ENCODE results near the gene HES4.
A peak's percentile ranks its signal among the peaks of the same experiment; 100 is the strongest.
"Not testable (repeated sequence)": the region's sequence is repeated elsewhere in the genome, so short reads cannot be mapped to it uniquely, and the experiment has no call there.

HES4 gene

DNA sequence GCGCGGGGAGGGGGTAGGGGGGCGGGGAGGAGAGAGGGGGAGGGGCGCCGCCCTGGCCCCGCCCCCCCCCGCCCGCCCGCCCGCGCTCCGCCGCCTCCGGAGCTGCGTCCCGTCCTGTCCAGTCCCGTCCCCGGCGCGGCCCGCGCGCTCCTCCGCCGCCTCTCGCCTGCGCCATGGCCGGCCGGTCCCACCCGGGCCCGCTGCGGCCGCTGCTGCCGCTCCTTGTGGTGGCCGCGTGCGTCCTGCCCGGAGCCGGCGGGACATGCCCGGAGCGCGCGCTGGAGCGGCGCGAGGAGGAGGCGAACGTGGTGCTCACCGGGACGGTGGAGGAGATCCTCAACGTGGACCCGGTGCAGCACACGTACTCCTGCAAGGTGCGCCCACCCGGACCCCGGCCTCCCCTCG, 20.1 kb upstream of the HES4 start, which contains the start of gene AGRN:
AGRN (plus strand) TSS at position 121 of the 405 bp plus-strand sequence; CDS start at position 174, 53 bp downstream.
- Histone ChIP-seq H2AFZ (ENCODE audit: low read length) (no peak within 1 kb of the TSS), H3K4me3 (ENCODE audit: low read depth, low read length, poor library complexity, severe bottlenecking) (peak within 1 kb of the TSS; percentile 61), H3K9me3 (ENCODE audit: low read length) (no peaks in the 10 kb centered on the region), H3K4me2 (ENCODE audit: low read length) (peak within 1 kb of the TSS; percentile 81), H4K20me1 (ENCODE audit: insufficient read depth, low read length) (no peaks in the 10 kb centered on the region), H3F3A (ENCODE audit: insufficient read depth, low read length) (no peaks in the 10 kb centered on the region), H3K27ac (ENCODE audit: low read depth, low read length, poor library complexity, severe bottlenecking) (no peak within 1 kb of the TSS), H3K9ac (ENCODE audit: low read length) (peak within 1 kb of the TSS; percentile 51; the same call in 1 of the 2 replicates), H3K4me1 (ENCODE audit: insufficient read depth, low read length, severe bottlenecking) (peaks cover 6% of the 10 kb centered on the region), H3K27me3 (ENCODE audit: insufficient read depth, low read length) (peaks cover 16% of the 10 kb centered on the region; the same call in 1 of the 2 replicates), H3K36me3 (ENCODE audit: insufficient read depth, low read length) (no peaks in the 10 kb centered on the region), H3K79me2 (ENCODE audit: insufficient read depth, low read length) (no peaks in the 10 kb centered on the region), H3K9me2 (ENCODE audit: low read depth, low read length) (no peaks in the 10 kb centered on the region)
- no peak for TF ChIP-seq EZH2 (IDR thresholded peaks at IDR 0.05; ENCODE audit: borderline replicate concordance, low read length)
- TF ChIP-seq, protein P1, sequence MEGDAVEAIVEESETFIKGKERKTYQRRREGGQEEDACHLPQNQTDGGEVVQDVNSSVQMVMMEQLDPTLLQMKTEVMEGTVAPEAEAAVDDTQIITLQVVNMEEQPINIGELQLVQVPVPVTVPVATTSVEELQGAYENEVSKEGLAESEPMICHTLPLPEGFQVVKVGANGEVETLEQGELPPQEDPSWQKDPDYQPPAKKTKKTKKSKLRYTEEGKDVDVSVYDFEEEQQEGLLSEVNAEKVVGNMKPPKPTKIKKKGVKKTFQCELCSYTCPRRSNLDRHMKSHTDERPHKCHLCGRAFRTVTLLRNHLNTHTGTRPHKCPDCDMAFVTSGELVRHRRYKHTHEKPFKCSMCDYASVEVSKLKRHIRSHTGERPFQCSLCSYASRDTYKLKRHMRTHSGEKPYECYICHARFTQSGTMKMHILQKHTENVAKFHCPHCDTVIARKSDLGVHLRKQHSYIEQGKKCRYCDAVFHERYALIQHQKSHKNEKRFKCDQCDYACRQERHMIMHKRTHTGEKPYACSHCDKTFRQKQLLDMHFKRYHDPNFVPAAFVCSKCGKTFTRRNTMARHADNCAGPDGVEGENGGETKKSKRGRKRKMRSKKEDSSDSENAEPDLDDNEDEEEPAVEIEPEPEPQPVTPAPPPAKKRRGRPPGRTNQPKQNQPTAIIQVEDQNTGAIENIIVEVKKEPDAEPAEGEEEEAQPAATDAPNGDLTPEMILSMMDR (IDR thresholded peaks at IDR 0.05; ENCODE audit: low read length), result no peak

DNA sequence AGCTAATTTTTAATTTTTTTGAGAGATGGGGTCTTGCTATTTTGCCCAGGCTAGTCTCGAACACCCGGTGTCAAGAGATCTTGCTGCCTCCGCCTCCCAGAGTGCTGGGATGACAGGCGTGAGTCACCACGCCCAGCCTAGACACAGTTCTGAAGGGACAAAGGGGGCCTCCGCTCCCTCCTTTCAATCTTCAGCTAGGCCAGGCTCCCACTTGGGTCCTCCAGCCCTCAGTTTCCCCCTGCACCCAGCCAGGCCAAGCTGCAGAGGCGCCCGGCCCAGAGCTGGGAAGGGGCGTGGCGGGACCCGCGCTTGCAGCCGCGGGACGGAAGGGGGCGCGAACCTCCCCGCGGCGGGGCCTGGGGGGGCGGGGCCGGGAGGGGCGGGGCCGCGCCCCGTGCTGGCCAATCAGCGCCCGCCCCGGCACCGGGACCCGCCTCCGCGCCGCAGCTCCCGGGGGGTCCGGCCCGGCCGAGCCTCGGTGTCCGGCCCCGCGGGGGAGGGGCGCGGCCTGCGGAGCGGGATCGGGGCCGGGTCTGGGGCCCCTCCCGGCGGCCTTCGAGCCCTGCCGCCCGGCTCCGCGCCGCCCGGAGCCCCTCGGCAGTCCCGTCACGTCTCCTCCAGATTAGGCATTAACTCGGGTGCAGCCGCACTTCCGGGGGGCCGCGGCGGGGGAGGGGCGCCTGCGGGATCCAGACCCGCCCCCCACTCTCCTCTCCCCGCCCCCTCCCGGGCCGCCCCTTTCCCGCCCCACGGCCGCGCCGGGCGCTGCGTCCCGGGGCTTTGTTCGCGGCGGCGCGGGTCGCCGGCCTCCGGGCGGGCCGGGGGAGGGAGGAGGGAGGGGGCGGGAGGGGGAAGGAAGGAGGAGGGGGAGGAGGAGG, 19.5 kb upstream of the HES4 start:
- Histone ChIP-seq H3K9me2 (ENCODE audit: low read depth, low read length) (no peaks in the 10 kb centered on the region), H3K27ac (ENCODE audit: low read depth, low read length, poor library complexity, severe bottlenecking) (no peak overlapping the region), H3K4me3 (ENCODE audit: low read depth, low read length, poor library complexity, severe bottlenecking) (peak overlapping the region; percentile 53), H3K36me3 (ENCODE audit: insufficient read depth, low read length) (no peaks in the 10 kb centered on the region), H3K27me3 (ENCODE audit: insufficient read depth, low read length) (peaks cover 16% of the 10 kb centered on the region; the same call in 1 of the 2 replicates), H3K79me2 (ENCODE audit: insufficient read depth, low read length) (no peaks in the 10 kb centered on the region), H3K4me2 (ENCODE audit: low read length) (peak overlapping the region; percentile 41), H4K20me1 (ENCODE audit: insufficient read depth, low read length) (no peaks in the 10 kb centered on the region), H3K9ac (ENCODE audit: low read length) (peak overlapping the region; percentile 48; the same call in 1 of the 2 replicates), H3K9me3 (ENCODE audit: low read length) (no peaks in the 10 kb centered on the region), H3F3A (ENCODE audit: insufficient read depth, low read length) (no peaks in the 10 kb centered on the region), H3K4me1 (ENCODE audit: insufficient read depth, low read length, severe bottlenecking) (peaks cover 12% of the 10 kb centered on the region), H2AFZ (ENCODE audit: low read length) (no peak overlapping the region)
- TF ChIP-seq, protein P1 (IDR thresholded peaks at IDR 0.05; ENCODE audit: low read length), result peak; percentile 18; the same call in 1 of the 2 replicates
- TF ChIP-seq EZH2 (IDR thresholded peaks at IDR 0.05; ENCODE audit: borderline replicate concordance, low read length), result no peak

- peaks cover 12% of the 10 kb centered on the region; the same call in 1 of the 2 replicates for H3K27me3 ChIP-seq (ENCODE audit: insufficient read depth, low read length)
- H3K4me2 ChIP-seq (ENCODE audit: low read length); H4K20me1 ChIP-seq (ENCODE audit: insufficient read depth, low read length); H3K36me3 ChIP-seq (ENCODE audit: insufficient read depth, low read length); H3K9ac ChIP-seq (ENCODE audit: low read length); H3K79me2 ChIP-seq (ENCODE audit: insufficient read depth, low read length); H3K27ac ChIP-seq (ENCODE audit: low read depth, low read length, poor library complexity, severe bottlenecking); H3K9me3 ChIP-seq (ENCODE audit: low read length); H2AFZ ChIP-seq (ENCODE audit: low read length); H3K4me3 ChIP-seq (ENCODE audit: low read depth, low read length, poor library complexity, severe bottlenecking); H3F3A ChIP-seq (ENCODE audit: insufficient read depth, low read length); H3K9me2 ChIP-seq (ENCODE audit: low read depth, low read length): not testable (repeated sequence)
- peaks cover 20% of the 10 kb centered on the region for H3K4me1 ChIP-seq (ENCODE audit: insufficient read depth, low read length, severe bottlenecking)
Measured at GRCh38 chr1:1018321-1018685, 18.4 kb upstream of the HES4 start.

GRCh38 chr1:1017397-1018320, 17.8 kb upstream of the HES4 start:
- not testable (repeated sequence) for H3K4me2 ChIP-seq (ENCODE audit: low read length); H3K36me3 ChIP-seq (ENCODE audit: insufficient read depth, low read length); H3F3A ChIP-seq (ENCODE audit: insufficient read depth, low read length); H3K4me3 ChIP-seq (ENCODE audit: low read depth, low read length, poor library complexity, severe bottlenecking); H2AFZ ChIP-seq (ENCODE audit: low read length); H3K9me2 ChIP-seq (ENCODE audit: low read depth, low read length); H4K20me1 ChIP-seq (ENCODE audit: insufficient read depth, low read length); H3K27me3 ChIP-seq (ENCODE audit: insufficient read depth, low read length); H3K79me2 ChIP-seq (ENCODE audit: insufficient read depth, low read length); H3K9me3 ChIP-seq (ENCODE audit: low read length); H3K9ac ChIP-seq (ENCODE audit: low read length); H3K27ac ChIP-seq (ENCODE audit: low read depth, low read length, poor library complexity, severe bottlenecking)
- H3K4me1 ChIP-seq (ENCODE audit: insufficient read depth, low read length, severe bottlenecking), result peaks cover 24% of the 10 kb centered on the region

Measured in OCI-LY1 (cell line).